ENCODE measurements around the gene POC1B.

DNA sequence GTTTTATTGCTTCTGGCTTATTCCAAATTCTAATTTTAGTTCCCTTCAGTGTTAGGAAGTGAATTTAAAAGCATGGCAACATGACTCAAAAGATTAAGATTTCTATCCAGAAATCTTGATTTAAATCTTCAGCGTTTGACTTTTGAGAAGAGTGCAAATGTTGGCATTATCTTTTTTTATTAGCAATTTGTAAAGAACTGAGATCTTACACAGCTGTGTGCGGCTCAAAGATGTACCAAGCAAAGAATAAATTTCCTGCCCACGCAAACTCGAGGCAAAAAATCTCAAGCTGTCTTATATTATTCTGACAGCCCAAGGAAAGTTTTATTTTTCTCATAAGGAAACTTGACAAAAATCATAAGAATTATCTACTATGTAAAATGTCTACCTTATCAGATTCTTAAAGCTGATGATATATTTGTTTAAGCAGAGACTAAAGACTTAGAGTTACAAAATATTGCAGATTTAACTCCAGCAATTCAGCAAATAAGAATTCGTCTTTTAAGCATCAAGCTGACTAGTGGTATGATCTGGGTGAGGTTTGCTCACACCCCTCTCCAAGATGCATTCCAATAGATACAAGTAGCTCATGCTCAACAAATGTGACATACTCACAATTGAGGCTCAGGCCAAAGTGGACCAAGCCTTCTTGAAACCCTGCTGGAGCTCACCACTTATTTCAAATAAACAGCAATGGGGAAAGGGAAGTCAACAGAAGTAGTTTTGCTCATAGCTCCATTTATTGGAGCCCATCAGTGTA, 47.4 kb upstream of the POC1B start:
- TF ChIP-seq EZH2 (IDR thresholded peaks at IDR 0.05; ENCODE audit: insufficient read depth, poor library complexity, severe bottlenecking): no peak
- no peak for TF ChIP-seq EZH2phosphoT487 (IDR thresholded peaks at IDR 0.05; ENCODE audit: insufficient read depth, low read depth)

Measured in GM23248 (cell line).